CD8-positive, alpha-beta memory T cell (primary cell): Measurements from ENCODE around the gene MRPS25. TPM values are rescaled to one million over a fixed set of nuclear protein-coding genes. Genes with fewer than 3 reads are reported as not detected.

Source experiments
- CTCF ChIA-PET: fragments of 350-600 bp; sonication (Branson Sonifier 250); formaldehyde crosslinking; loops from one replicate; lab custom pipeline; 2021; ENCODE audit warnings: antibody characterized with exemption; lab: Charles Lee
- POLR2A ChIA-PET: fragments of 350-600 bp; sonication (Branson Sonifier 250); formaldehyde crosslinking; loops from one replicate; lab custom pipeline; 2021; ENCODE audit warnings: antibody characterized with exemption; lab: Charles Lee
- DNase-seq, 5 donors: peaks; one replicate each; pipeline versions ENCODE4 v3.0.0 to v3.0.0-alpha.2; 2020 to 2022; ENCODE audit warnings: mixed read lengths in 1 of 5
- H3K27ac ChIP-seq: one replicate; pipeline ENCODE4 v1.7.0; 2013; ENCODE audit warnings: low read depth, mild to moderate bottlenecking, low read length, moderate library complexity
- H3K27me3 ChIP-seq: 2 replicates; pipeline ENCODE4 v1.7.0; 2013; ENCODE audit warnings: low read length, mild to moderate bottlenecking; ENCODE audit not compliant: insufficient read depth, poor library complexity, severe bottlenecking
- H3K36me3 ChIP-seq: 2 replicates; pipeline ENCODE4 v1.7.0; 2013; ENCODE audit warnings: mild to moderate bottlenecking, low read length, moderate library complexity; ENCODE audit not compliant: insufficient read depth
- H3K4me1 ChIP-seq: 2 replicates; pipeline ENCODE4 v1.7.0; 2013; ENCODE audit warnings: mild to moderate bottlenecking, low read length, moderate library complexity; ENCODE audit not compliant: insufficient read depth
- H3K4me3 ChIP-seq: 2 replicates; pipeline ENCODE4 v1.7.0; 2013; ENCODE audit warnings: mild to moderate bottlenecking, low read length
- H3K9me3 ChIP-seq: 2 replicates; pipeline ENCODE4 v1.7.0; 2013; ENCODE audit warnings: mild to moderate bottlenecking, low read length
- H3K27ac Mint-ChIP-seq, 8 donors: one replicate each; pipeline ENCODE4 v1.8.0; 2020 to 2021; ENCODE audit warnings: mixed read lengths in 8 of 8, mild to moderate bottlenecking in 6 of 8, inconsistent platforms in 3 of 8, moderate library complexity in 3 of 8
- H3K27me3 Mint-ChIP-seq, 2 donors: one replicate each; pipeline ENCODE4 v1.8.0; 2020 to 2021; ENCODE audit warnings: mixed read lengths in 2 of 2, mild to moderate bottlenecking in 1 of 2, moderate library complexity in 1 of 2
- H3K36me3 Mint-ChIP-seq, 3 donors: one replicate each; pipeline ENCODE4 v1.8.0; 2020 to 2021; ENCODE audit warnings: mixed read lengths in 3 of 3, inconsistent platforms in 1 of 3, mild to moderate bottlenecking in 1 of 3
- H3K4me1 Mint-ChIP-seq, 3 donors: one replicate each; pipeline ENCODE4 v1.8.0; 2020 to 2021; ENCODE audit warnings: mixed read lengths in 3 of 3, inconsistent platforms in 1 of 3, mild to moderate bottlenecking in 1 of 3
- H3K4me3 Mint-ChIP-seq, 7 donors: one replicate each; pipeline ENCODE4 v1.8.0; 2020 to 2021; ENCODE audit warnings: mixed read lengths in 7 of 7, mild to moderate bottlenecking in 6 of 7, moderate library complexity in 4 of 7, inconsistent platforms in 2 of 7
- H3K9me3 Mint-ChIP-seq, 5 donors: one replicate each; pipeline ENCODE4 v1.8.0; 2020 to 2022; ENCODE audit warnings: mixed read lengths in 5 of 5, mild to moderate bottlenecking in 3 of 5, moderate library complexity in 2 of 5, inconsistent platforms in 1 of 5
- polyA plus RNA-seq: library from polyadenylated mRNA; unstranded; fragments of 300-500 nt; fragmentation: Illumina TruSeq; gene quantifications from one replicate; pipeline ENCODE4 v1.2.3, GENCODE V29; 2021
- total RNA-seq, 2 experiments: library from RNA; stranded (reverse); gene quantifications; one replicate each; pipeline ENCODE4 v1.2.3, GENCODE V29; 2021

MRPS25 gene
- total and polyA plus RNA-seq, 3 experiments from 2014 or later: 20.2 to 84.7 (median 82.7) TPM

DNA sequence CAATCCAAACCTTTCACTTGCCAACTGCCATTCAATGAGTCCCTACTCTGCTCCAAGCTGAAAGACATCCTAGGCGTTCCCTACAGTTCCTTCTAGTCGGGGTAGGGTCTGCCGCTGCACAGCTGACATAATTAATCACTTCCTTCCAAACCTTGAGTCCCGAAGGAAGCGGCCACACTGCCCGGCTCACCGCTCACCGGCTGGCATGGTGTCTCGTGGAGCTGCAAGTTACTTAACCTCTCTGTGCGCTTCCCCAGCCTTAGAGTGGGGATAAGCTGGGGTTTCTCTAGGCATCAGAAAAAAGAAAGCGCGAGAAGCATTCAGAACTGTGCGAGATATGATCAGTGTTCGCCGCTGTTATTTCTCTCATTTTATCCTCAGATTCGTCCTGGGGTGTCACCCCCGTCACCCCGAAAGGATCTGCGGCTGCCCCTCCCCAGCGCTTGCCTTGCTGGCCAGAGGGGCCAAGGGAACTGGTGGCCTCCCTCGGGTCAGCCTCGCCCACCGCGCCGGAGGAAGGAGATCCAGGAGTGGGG, 748 bp downstream of the MRPS25 start:
- peak overlapping the region; percentile 83 for H3K27ac ChIP-seq
- H3K36me3 ChIP-seq: peaks cover 4% of the 10 kb centered on the region
- H3K4me1 ChIP-seq: peaks cover 16% of the 10 kb centered on the region
- no peak for DNase-seq
- H3K27me3 ChIP-seq: no peaks in the 10 kb centered on the region
- H3K9me3 ChIP-seq: no peaks in the 10 kb centered on the region
- Mint-ChIP-seq H3K27me3 (no peaks in the 10 kb centered on the region), H3K27ac (peak overlapping the region in 7 of 8 donors; percentile 47 to 98 (median 86)), H3K4me1 (peaks cover 30 to 37% (median 37%) of the 10 kb centered on the region in 3 donors), H3K9me3 (no peaks in the 10 kb centered on the region), H3K36me3 (peaks cover 0 to 14% (median 1%) of the 10 kb centered on the region in 3 donors), H3K4me3 (peak overlapping the region; percentile 93 to 99 (median 97))
- peak overlapping the region; percentile 65 for H3K4me3 ChIP-seq
- ChIA-PET POLR2A (interaction anchor here (0.9 to 2.6 kb wide), 6 partner anchors 10 to 1659 kb away, joined by 3 to 19 read pairs (median 4); partner anchors contain the start of genes CAPN7, CCDC174, NR2C2 and RBSN), CTCF (interaction anchor here (0.7 to 2.4 kb wide), 7 partner anchors 9 to 118 kb away, joined by 3 to 11 read pairs (median 3); partner anchors contain the start of gene RBSN)

DNA sequence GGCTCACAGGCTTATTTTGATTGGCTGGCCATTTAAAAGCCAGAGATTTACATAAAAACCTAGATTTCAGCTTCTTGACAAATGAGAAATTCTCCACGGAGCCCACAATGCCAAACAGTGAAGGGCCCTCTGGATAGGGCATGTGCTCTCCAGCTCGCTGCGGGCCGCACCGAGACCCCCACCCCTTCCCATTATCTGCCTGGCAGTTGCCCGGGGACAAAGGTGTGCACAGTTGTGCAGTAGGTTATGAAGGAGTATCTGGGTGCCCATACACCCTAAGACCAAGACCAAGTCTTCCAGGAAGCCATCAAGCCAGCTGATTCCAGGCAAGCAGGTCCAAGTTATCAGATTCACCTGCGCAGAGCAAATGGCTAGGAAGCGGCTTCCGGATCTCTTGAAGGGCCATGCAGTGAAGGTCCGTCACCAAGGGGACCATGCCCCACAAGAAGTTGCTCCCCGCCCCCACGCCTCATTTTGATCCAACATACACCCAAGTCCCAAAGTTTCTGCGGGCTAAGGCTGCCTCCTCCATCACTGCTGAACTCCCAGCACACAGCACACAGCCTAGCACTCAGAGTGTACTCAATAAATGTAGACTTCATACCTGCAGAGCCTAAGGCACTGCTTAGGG, 1.3 kb downstream of the MRPS25 start:
- Mint-ChIP-seq H3K27ac (peak overlapping the region in 7 of 8 donors; percentile 47 to 98 (median 85)), H3K27me3 (no peaks in the 10 kb centered on the region), H3K4me3 (peak overlapping the region; percentile 93 to 99 (median 97)), H3K4me1 (peaks cover 30 to 37% (median 37%) of the 10 kb centered on the region in 3 donors), H3K36me3 (peaks cover 0 to 20% (median 1%) of the 10 kb centered on the region in 3 donors), H3K9me3 (no peaks in the 10 kb centered on the region)
- ChIA-PET CTCF (interaction anchor here (0.7 to 2.4 kb wide), 4 partner anchors 8 to 117 kb away, joined by 3 to 11 read pairs (median 3); no protein-coding TSS in a partner anchor), POLR2A (interaction anchor here (1.6 to 2.6 kb wide), 2 partner anchors 9 to 35 kb away, joined by 5 to 19 read pairs; partner anchors contain the start of gene RBSN)
- H3K27me3 ChIP-seq: no peaks in the 10 kb centered on the region
- no peaks in the 10 kb centered on the region for H3K9me3 ChIP-seq
- H3K4me3 ChIP-seq: peak overlapping the region; percentile 65
- no peak for DNase-seq
- peaks cover 16% of the 10 kb centered on the region for H3K4me1 ChIP-seq
- H3K36me3 ChIP-seq: peaks cover 10% of the 10 kb centered on the region
- H3K27ac ChIP-seq: peak overlapping the region; percentile 83

DNA sequence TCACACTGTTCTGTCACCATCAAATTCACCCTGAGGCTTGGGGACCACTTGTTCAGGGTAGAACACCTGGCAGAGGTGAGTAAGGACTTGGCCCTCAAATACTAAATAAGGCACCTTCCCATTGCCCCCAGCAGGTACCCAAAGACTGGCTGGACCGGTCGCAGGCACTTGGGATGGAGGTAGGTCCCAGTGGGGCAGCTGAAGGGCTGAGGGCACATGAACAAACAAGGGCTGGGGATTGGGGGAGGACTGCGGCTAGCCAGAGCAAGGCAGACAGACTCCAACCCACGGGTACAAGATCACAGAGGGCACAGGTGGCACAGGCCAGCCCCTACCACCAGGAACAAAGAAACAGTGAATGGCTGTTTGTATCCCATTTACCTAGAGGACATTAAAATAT, 1.9 kb downstream of the MRPS25 start:
- CTCF ChIA-PET: no interaction called here

GRCh38 chr3:15060029-15060428, 5.1 kb downstream of the MRPS25 start:
- H3K27ac Mint-ChIP-seq: peak overlapping the region in 3 of 8 donors; percentile 3 to 76 (median 55)
- CTCF ChIA-PET: interaction anchor here (1.1 to 1.4 kb wide), 2 partner anchors 9 to 139 kb away, joined by 4 to 5 read pairs; no protein-coding TSS in a partner anchor
- peaks cover 5 to 45% (median 11%) of the 10 kb centered on the region in 3 donors for H3K36me3 Mint-ChIP-seq
- H3K4me1 Mint-ChIP-seq: peaks cover 35 to 52% (median 43%) of the 10 kb centered on the region in 3 donors
- peaks cover 18% of the 10 kb centered on the region for H3K4me1 ChIP-seq
- no peak overlapping the region for H3K4me3 ChIP-seq
- POLR2A ChIA-PET: interaction anchor here (0.6 kb wide), 1 partner anchor 25 kb away, joined by 4 read pairs; no protein-coding TSS in a partner anchor
- DNase-seq: no peak
- no peaks in the 10 kb centered on the region for H3K9me3 ChIP-seq
- peak overlapping the region in 2 of 7 donors; percentile 40 to 56 for H3K4me3 Mint-ChIP-seq
- no peaks in the 10 kb centered on the region for H3K27me3 ChIP-seq
- peaks cover 16% of the 10 kb centered on the region for H3K36me3 ChIP-seq
- peaks cover 0 to 1% of the 10 kb centered on the region in 2 donors for H3K27me3 Mint-ChIP-seq
- no peak overlapping the region for H3K27ac ChIP-seq
- H3K9me3 Mint-ChIP-seq: no peaks in the 10 kb centered on the region

More for the DNA sequence above, 1.9 kb downstream of the MRPS25 start:
- Mint-ChIP-seq H3K27me3 (no peaks in the 10 kb centered on the region), H3K36me3 (peaks cover 0 to 25% (median 7%) of the 10 kb centered on the region in 3 donors), H3K4me3 (peak overlapping the region; percentile 93 to 99 (median 97)), H3K27ac (peak overlapping the region in 4 of 8 donors; percentile 11 to 68 (median 52)), H3K9me3 (no peaks in the 10 kb centered on the region), H3K4me1 (peaks cover 30 to 37% (median 37%) of the 10 kb centered on the region in 3 donors)
- Histone ChIP-seq H3K4me1 (peaks cover 16% of the 10 kb centered on the region), H3K9me3 (no peaks in the 10 kb centered on the region), H3K4me3 (no peak overlapping the region), H3K27me3 (no peaks in the 10 kb centered on the region), H3K27ac (no peak overlapping the region), H3K36me3 (peaks cover 13% of the 10 kb centered on the region)
- POLR2A ChIA-PET: interaction anchor here (2.6 kb wide), 1 partner anchor 35 kb away, joined by 19 read pairs; the partner anchor contains the start of gene RBSN
- DNase-seq: no peak

DNA sequence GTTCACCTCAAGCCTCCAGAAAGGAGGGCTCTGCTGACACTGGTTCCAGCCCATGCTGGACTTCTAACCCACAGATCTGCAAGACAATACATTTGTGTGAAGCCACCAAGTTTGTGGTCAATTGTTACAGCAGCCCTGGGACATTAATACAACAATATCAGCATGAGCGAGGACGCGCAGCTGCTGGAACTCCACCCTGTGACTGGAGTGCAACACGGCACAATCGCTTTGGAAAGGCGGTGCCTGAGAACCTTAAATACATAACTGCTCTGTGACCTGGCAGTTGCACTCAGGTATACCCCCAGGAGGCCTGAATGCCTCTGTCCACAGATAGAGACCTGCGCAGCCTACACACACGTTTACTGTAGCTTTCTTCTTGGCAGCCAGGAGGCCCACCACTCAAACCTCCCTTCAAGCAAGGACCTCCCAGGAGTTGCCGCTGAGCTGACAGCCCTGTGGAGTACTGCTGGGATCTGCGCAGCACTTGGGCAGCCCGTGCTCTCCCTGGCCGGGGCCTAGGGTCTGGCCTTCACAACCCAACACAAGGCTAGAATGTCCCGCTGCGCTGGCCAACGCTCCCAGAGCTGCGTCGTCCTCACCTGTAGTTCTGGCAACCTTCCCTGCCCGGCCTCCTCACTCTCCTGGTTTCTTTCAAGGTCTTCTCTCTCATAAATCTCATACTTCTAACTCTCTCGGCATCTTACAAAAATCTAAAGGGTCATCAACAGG, 8.3 kb downstream of the MRPS25 start:
- H3K4me3 ChIP-seq: no peak overlapping the region
- CTCF ChIA-PET: no interaction called here
- POLR2A ChIA-PET: no interaction called here
- H3K27ac ChIP-seq: no peak overlapping the region
- no peaks in the 10 kb centered on the region for H3K9me3 ChIP-seq
- peaks cover 6% of the 10 kb centered on the region for H3K4me1 ChIP-seq
- H3K36me3 Mint-ChIP-seq: peaks cover 5 to 59% (median 13%) of the 10 kb centered on the region in 3 donors
- H3K9me3 Mint-ChIP-seq: no peaks in the 10 kb centered on the region
- H3K36me3 ChIP-seq: peaks cover 16% of the 10 kb centered on the region
- no peak overlapping the region for H3K4me3 Mint-ChIP-seq
- peaks cover 33 to 54% (median 52%) of the 10 kb centered on the region in 3 donors for H3K4me1 Mint-ChIP-seq
- H3K27me3 Mint-ChIP-seq: peaks cover 0 to 1% of the 10 kb centered on the region in 2 donors
- DNase-seq: no peak
- peak overlapping the region in 1 of 8 donors; percentile 12 for H3K27ac Mint-ChIP-seq
- no peaks in the 10 kb centered on the region for H3K27me3 ChIP-seq

GRCh38 chr3:15055019-15055557, 10.0 kb downstream of the MRPS25 start:
- Histone ChIP-seq H3K36me3 (peaks cover 16% of the 10 kb centered on the region), H3K27ac (no peak overlapping the region), H3K27me3 (no peaks in the 10 kb centered on the region), H3K4me1 (peaks cover 6% of the 10 kb centered on the region), H3K9me3 (no peaks in the 10 kb centered on the region), H3K4me3 (no peak overlapping the region)
- peak overlapping the region in 7 of 8 donors; percentile 15 to 90 (median 74) for H3K27ac Mint-ChIP-seq
- no peaks in the 10 kb centered on the region for H3K9me3 Mint-ChIP-seq
- POLR2A ChIA-PET: interaction anchor here (0.5 to 1.1 kb wide), 2 partner anchors 9 to 263 kb away, joined by 3 to 5 read pairs; partner anchors contain the start of gene MRPS25
- CTCF ChIA-PET: interaction anchor here (1.6 kb wide), 1 partner anchor 10 kb away, joined by 3 read pairs; the partner anchor contains the start of gene MRPS25
- peak; percentile 7 to 68 (median 31) for DNase-seq
- peaks cover 5 to 72% (median 16%) of the 10 kb centered on the region in 3 donors for H3K36me3 Mint-ChIP-seq
- peaks cover 0 to 5% of the 10 kb centered on the region in 2 donors for H3K27me3 Mint-ChIP-seq
- peak overlapping the region; percentile 15 to 57 (median 53) for H3K4me3 Mint-ChIP-seq
- H3K4me1 Mint-ChIP-seq: peaks cover 31 to 57% (median 55%) of the 10 kb centered on the region in 3 donors

GRCh38 chr3:15053541-15053940, 11.6 kb downstream of the MRPS25 start:
- no peaks in the 10 kb centered on the region for H3K9me3 ChIP-seq
- no peaks in the 10 kb centered on the region for H3K27me3 ChIP-seq
- H3K27ac ChIP-seq: no peak overlapping the region
- CTCF ChIA-PET: no interaction called here
- peak overlapping the region in 2 of 8 donors; percentile 47 to 66 for H3K27ac Mint-ChIP-seq
- no peaks in the 10 kb centered on the region for H3K9me3 Mint-ChIP-seq
- no peak overlapping the region for H3K4me3 ChIP-seq
- DNase-seq: no peak
- H3K36me3 Mint-ChIP-seq: peaks cover 5 to 73% (median 12%) of the 10 kb centered on the region in 3 donors
- H3K4me1 ChIP-seq: peaks cover 6% of the 10 kb centered on the region
- H3K27me3 Mint-ChIP-seq: peaks cover 0 to 5% of the 10 kb centered on the region in 2 donors
- peaks cover 28 to 50% (median 47%) of the 10 kb centered on the region in 3 donors for H3K4me1 Mint-ChIP-seq
- peaks cover 17% of the 10 kb centered on the region for H3K36me3 ChIP-seq
- H3K4me3 Mint-ChIP-seq: no peak overlapping the region
- POLR2A ChIA-PET: no interaction called here
